ENCODE data around the gene TNFRSF9.

DNA sequence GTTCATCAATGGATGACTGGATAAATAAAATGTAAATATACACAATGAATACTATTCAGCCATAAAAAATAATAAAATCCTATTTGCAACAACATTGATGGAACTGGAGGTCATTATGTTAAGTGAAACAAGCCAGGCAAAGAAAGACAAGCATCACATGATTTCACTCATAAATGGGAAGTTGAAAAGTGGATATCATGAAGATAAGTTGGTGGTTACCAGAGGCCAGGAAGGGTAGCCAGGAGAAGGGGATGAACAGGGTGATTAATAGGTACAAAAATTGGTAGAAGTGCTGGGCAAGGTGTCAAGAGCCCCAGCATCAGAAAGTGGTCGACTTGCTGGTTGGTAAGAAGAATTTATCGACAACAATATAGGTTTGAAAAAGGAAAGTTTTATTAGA, 19.5 kb upstream of the TNFRSF9 start:
- TF ChIP-seq CTCF (optimal IDR thresholded peaks at IDR 0.05 in 1 of 3, IDR thresholded peaks at IDR 0.05 in 1 of 3, conservative IDR thresholded peaks at IDR 0.05 in 1 of 3; ENCODE audit: extremely low read depth in 1 of 3, insufficient read depth in 2 of 3, low read length in 3 of 3) (no peak), EZH2 (IDR thresholded peaks at IDR 0.05; ENCODE audit: low read length) (no peak)

All from keratinocyte (primary cell).